B cell (primary cell): ENCODE results near the gene ZNF580. TPM values are rescaled to one million over a fixed set of nuclear protein-coding genes. Genes with fewer than 3 reads are reported as not detected.

Experiments used
- ATAC-seq: fragments of 200-7000 bp; cut with Tn5 transposase; one replicate; pipeline ENCODE4 v1.10.0; 2021; ENCODE audit warnings: low read depth, mild to moderate bottlenecking, moderate number of reproducible peaks, moderate library complexity
- CTCF ChIA-PET: fragments of 350-600 bp; sonication (Branson Sonifier 250); formaldehyde crosslinking; loops from one replicate; lab custom pipeline; 2021; ENCODE audit warnings: antibody characterized with exemption, inconsistent platforms; lab: Charles Lee
- POLR2A ChIA-PET: fragments of 350-600 bp; sonication (Branson Sonifier 250); formaldehyde crosslinking; loops from one replicate; lab custom pipeline; 2021; ENCODE audit warnings: antibody characterized with exemption; lab: Charles Lee
- DNase-seq: peaks from one replicate; pipeline ENCODE4 v3.0.0; 2013
- H2AFZ ChIP-seq: 2 replicates; pipeline ENCODE4 v1.6.1; 2012; ENCODE audit warnings: mild to moderate bottlenecking, low read depth, low read length; ENCODE audit not compliant: insufficient read depth, poor library complexity, severe bottlenecking
- H3K27ac ChIP-seq, 2 donors: 1 replicate in 1 of 2; 2 replicates in 1 of 2; pipeline ENCODE4 v1.5.1; 2012 to 2013; ENCODE audit warnings: low read length in 2 of 2, mild to moderate bottlenecking in 2 of 2, moderate library complexity in 1 of 2
- H3K27me3 ChIP-seq, 4 experiments: fragments of 200-600 bp in 1 of 4; sonication (generic) in 1 of 4; replicated peaks in 1 of 4; 1 replicate in 2 of 4; 2 replicates in 2 of 4; pipeline versions ENCODE4 v1.6.1 to v1.7.0; 2013 to 2016; ENCODE audit warnings: low read length in 3 of 4, mild to moderate bottlenecking in 2 of 4, mixed read lengths in 1 of 4, moderate library complexity in 1 of 4; ENCODE audit not compliant: insufficient read depth in 4 of 4, control insufficient read depth in 3 of 4; ENCODE audit errors: control extremely low read depth in 1 of 4
- H3K36me3 ChIP-seq, 2 experiments: replicated peaks in 1 of 2; 1 replicate in 1 of 2; 2 replicates in 1 of 2; pipeline versions ENCODE4 v1.6.1 to v1.7.1; 2013; ENCODE audit warnings: low read length in 1 of 2; ENCODE audit not compliant: insufficient read depth in 2 of 2, control insufficient read depth in 1 of 2; ENCODE audit errors: control extremely low read depth in 1 of 2, extremely low read depth in 1 of 2
- H3K4me1 ChIP-seq, 2 donors: fragments of 200-600 bp in 1 of 2; sonication (generic) in 1 of 2; 1 replicate in 1 of 2; 2 replicates in 1 of 2; pipeline versions ENCODE4 v1.5.1 to v1.6.1; 2013 to 2017; ENCODE audit warnings: low read length in 2 of 2; ENCODE audit not compliant: control insufficient read depth in 2 of 2, insufficient read depth in 2 of 2
- H3K4me2 ChIP-seq: replicated peaks from 2 replicates; pipeline ENCODE3; 2012; ENCODE audit warnings: mild to moderate bottlenecking, low read depth, low read length; ENCODE audit not compliant: poor library complexity, severe bottlenecking
- H3K4me3 ChIP-seq, 5 experiments: fragments of 200-600 bp in 1 of 5; sonication (generic) in 1 of 5; 1 replicate in 3 of 5; 2 replicates in 2 of 5; pipeline versions ENCODE4 v1.5.1 to v1.7.0; 2011 to 2016; ENCODE audit warnings: low read length in 4 of 5, mild to moderate bottlenecking in 4 of 5, low read depth in 2 of 5, control low read depth in 1 of 5, moderate library complexity in 1 of 5; ENCODE audit not compliant: insufficient read depth in 1 of 5; ENCODE audit errors: control extremely low read depth in 1 of 5, extremely low read depth in 1 of 5
- H3K79me2 ChIP-seq: fragments of 200-600 bp; sonication (generic); one replicate; pipeline ENCODE4 v1.6.0; 2016; ENCODE audit warnings: low read length; ENCODE audit not compliant: control insufficient read depth, insufficient read depth
- H3K9ac ChIP-seq: fragments of 200-600 bp; sonication (generic); 2 replicates; pipeline ENCODE4 v1.6.1; 2017; ENCODE audit warnings: mild to moderate bottlenecking, low read length, moderate library complexity
- H3K9me3 ChIP-seq, 3 donors: one replicate each; pipeline versions ENCODE4 v1.6.1 to v1.7.1; 2013; ENCODE audit warnings: low read length in 2 of 3; ENCODE audit not compliant: control insufficient read depth in 2 of 3, insufficient read depth in 1 of 3; ENCODE audit errors: control extremely low read depth in 1 of 3
- H4K20me1 ChIP-seq: 2 replicates; pipeline ENCODE4 v1.6.0; 2012; ENCODE audit warnings: mild to moderate bottlenecking, low read length; ENCODE audit not compliant: insufficient read depth, control insufficient read depth, poor library complexity, severe bottlenecking
- H3K27ac Mint-ChIP-seq: one replicate; pipeline ENCODE4 v1.8.0; 2021; ENCODE audit warnings: mixed read lengths
- H3K27me3 Mint-ChIP-seq: one replicate; pipeline ENCODE4 v1.8.0; 2021; ENCODE audit warnings: mixed read lengths
- H3K4me1 Mint-ChIP-seq: one replicate; pipeline ENCODE4 v1.8.0; 2021; ENCODE audit warnings: mixed read lengths
- H3K4me3 Mint-ChIP-seq: one replicate; pipeline ENCODE4 v1.8.0; 2021; ENCODE audit warnings: mixed read lengths
- H3K9me3 Mint-ChIP-seq: one replicate; pipeline ENCODE4 v1.8.0; 2022; ENCODE audit warnings: mixed read lengths; ENCODE audit not compliant: insufficient read depth
- EZH2 ChIP-seq: IDR thresholded peaks from 2 replicates; pipeline ENCODE4 v1.6.1; 2012; ENCODE audit warnings: borderline replicate concordance, low read depth, mild to moderate bottlenecking, moderate library complexity, low read length; ENCODE audit not compliant: insufficient read depth, poor library complexity, severe bottlenecking
- WGBS: methylation state at CpG from one replicate; pipeline ENCODE4 v1.1.5; 2013; ENCODE audit warnings: missing lambda C conversion rate; ENCODE audit not compliant: insufficient coverage; 5-methylcytosine and 5-hydroxymethylcytosine counted together
- intact Hi-C: fragments of 100-400 bp; cut with micrococcal nuclease; formaldehyde crosslinking; loops from one replicate; pipeline ENCODE4 v1.10.0; 2022
- polyA plus RNA-seq: library from polyadenylated mRNA; depleted of rRNA; stranded (reverse); fragments of >200 nt; gene quantifications from 2 replicates; pipeline ENCODE4 v1.2.3, GENCODE V29; 2012
- total RNA-seq, 2 donors: library from RNA; stranded (reverse); fragments of 120-200 nt in 1 of 2; gene quantifications; 1 replicate in 1 of 2; 2 replicates in 1 of 2; pipeline versions ENCODE4 v1.2.3 to v1.2.4, GENCODE V29; 2013 to 2022
- TF ChIP-seq, protein P1 (sequence below): fragments of 200-600 bp; IDR thresholded peaks from one replicate; pipeline ENCODE4 v1.8.0; 2022; ENCODE audit warnings: antibody characterized with exemption, mild to moderate bottlenecking

The ZNF580 gene
- total and polyA plus RNA-seq, 2 donors (not counting 1 experiment from before 2014, with no cell fraction given): 69.8 to 101 TPM

- no peak overlapping the region for H3K27ac ChIP-seq
- no peak overlapping the region for H3K4me3 ChIP-seq
- peaks cover 99% of the 10 kb centered on the region for H3K79me2 ChIP-seq
- H3K9ac ChIP-seq: no peak overlapping the region
- ATAC-seq (no peak), DNase-seq (no peak)
- Mint-ChIP-seq H3K4me1 (peaks cover 40% of the 10 kb centered on the region), H3K27me3 (no peaks in the 10 kb centered on the region), H3K27ac (peak overlapping the region; percentile 15), H3K9me3 (no peaks in the 10 kb centered on the region), H3K4me3 (no peak overlapping the region)
- POLR2A ChIA-PET: no interaction called here
- H3K27me3 ChIP-seq: no peaks in the 10 kb centered on the region
- peaks cover 0 to 83% of the 10 kb centered on the region in 2 experiments for H3K36me3 ChIP-seq
- 77% methylated on average over 7 of the region's 7 CpGs for WGBS
- H3K9me3 ChIP-seq: no peaks in the 10 kb centered on the region
- no peak for TF ChIP-seq EZH2
- TF ChIP-seq, protein P1, sequence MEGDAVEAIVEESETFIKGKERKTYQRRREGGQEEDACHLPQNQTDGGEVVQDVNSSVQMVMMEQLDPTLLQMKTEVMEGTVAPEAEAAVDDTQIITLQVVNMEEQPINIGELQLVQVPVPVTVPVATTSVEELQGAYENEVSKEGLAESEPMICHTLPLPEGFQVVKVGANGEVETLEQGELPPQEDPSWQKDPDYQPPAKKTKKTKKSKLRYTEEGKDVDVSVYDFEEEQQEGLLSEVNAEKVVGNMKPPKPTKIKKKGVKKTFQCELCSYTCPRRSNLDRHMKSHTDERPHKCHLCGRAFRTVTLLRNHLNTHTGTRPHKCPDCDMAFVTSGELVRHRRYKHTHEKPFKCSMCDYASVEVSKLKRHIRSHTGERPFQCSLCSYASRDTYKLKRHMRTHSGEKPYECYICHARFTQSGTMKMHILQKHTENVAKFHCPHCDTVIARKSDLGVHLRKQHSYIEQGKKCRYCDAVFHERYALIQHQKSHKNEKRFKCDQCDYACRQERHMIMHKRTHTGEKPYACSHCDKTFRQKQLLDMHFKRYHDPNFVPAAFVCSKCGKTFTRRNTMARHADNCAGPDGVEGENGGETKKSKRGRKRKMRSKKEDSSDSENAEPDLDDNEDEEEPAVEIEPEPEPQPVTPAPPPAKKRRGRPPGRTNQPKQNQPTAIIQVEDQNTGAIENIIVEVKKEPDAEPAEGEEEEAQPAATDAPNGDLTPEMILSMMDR: no peak
- no peak overlapping the region for H3K4me2 ChIP-seq
- intact Hi-C loops: no loop called here
- peaks cover 23 to 29% of the 10 kb centered on the region in 2 donors for H3K4me1 ChIP-seq
- no peak overlapping the region for H2AFZ ChIP-seq
- CTCF ChIA-PET: no interaction called here
- peaks cover 96% of the 10 kb centered on the region for H4K20me1 ChIP-seq
Measured at GRCh38 chr19:55661826-55662225, 21.0 kb downstream of the ZNF580 start.

- H4K20me1 ChIP-seq: peaks cover 97% of the 10 kb centered on the region
- CTCF ChIA-PET: no interaction called here
- WGBS: 92% methylated on average over 20 of the region's 20 CpGs
Measured at GRCh38 chr19:55663846-55664536, 23.2 kb downstream of the ZNF580 start.

More at GRCh38 chr19:55663846-55664536, 23.2 kb downstream of the ZNF580 start:
- H3K27ac Mint-ChIP-seq: no peak overlapping the region
- H3K27me3 Mint-ChIP-seq: no peaks in the 10 kb centered on the region
- peaks cover 21% of the 10 kb centered on the region for H3K4me1 Mint-ChIP-seq
- Histone ChIP-seq H3K4me2 (no peak overlapping the region), H3K27me3 (no peaks in the 10 kb centered on the region), H3K4me1 (peaks cover 3 to 7% of the 10 kb centered on the region in 2 donors), H2AFZ (no peak overlapping the region), H3K36me3 (peaks cover 0 to 89% of the 10 kb centered on the region in 2 experiments), H3K9ac (no peak overlapping the region), H3K9me3 (no peaks in the 10 kb centered on the region), H3K79me2 (peaks cover 99% of the 10 kb centered on the region), H3K4me3 (no peak overlapping the region), H3K27ac (no peak overlapping the region)
- H3K4me3 Mint-ChIP-seq: no peak overlapping the region
- intact Hi-C loops: no loop called here
- DNase-seq (no peak), ATAC-seq (no peak)
- POLR2A ChIA-PET: no interaction called here
- no peaks in the 10 kb centered on the region for H3K9me3 Mint-ChIP-seq
- TF ChIP-seq, protein P1: no peak
- no peak for TF ChIP-seq EZH2
